ENCODE data around the gene USH1G.

Gene USH1G

GRCh38 chr17:74945543-74945942 lies 22.5 kb upstream of the USH1G start:
- H3K36me3 ChIP-seq (ENCODE audit: control insufficient read depth, insufficient read depth, low read length), result no peaks in the 10 kb centered on the region
- DNase-seq (ENCODE audit: extremely low read depth, insufficient read length), result peak; percentile 49
- TF ChIP-seq CTCF (IDR thresholded peaks at IDR 0.05; ENCODE audit: insufficient read depth, low read length, poor library complexity, severe bottlenecking), result no peak
- no peak overlapping the region for H3K4me3 ChIP-seq (replicated peaks; ENCODE audit: low read depth, low read length)
- no peaks in the 10 kb centered on the region for H3K27me3 ChIP-seq (replicated peaks; ENCODE audit: control insufficient read depth, insufficient read depth, low read length)

DNA sequence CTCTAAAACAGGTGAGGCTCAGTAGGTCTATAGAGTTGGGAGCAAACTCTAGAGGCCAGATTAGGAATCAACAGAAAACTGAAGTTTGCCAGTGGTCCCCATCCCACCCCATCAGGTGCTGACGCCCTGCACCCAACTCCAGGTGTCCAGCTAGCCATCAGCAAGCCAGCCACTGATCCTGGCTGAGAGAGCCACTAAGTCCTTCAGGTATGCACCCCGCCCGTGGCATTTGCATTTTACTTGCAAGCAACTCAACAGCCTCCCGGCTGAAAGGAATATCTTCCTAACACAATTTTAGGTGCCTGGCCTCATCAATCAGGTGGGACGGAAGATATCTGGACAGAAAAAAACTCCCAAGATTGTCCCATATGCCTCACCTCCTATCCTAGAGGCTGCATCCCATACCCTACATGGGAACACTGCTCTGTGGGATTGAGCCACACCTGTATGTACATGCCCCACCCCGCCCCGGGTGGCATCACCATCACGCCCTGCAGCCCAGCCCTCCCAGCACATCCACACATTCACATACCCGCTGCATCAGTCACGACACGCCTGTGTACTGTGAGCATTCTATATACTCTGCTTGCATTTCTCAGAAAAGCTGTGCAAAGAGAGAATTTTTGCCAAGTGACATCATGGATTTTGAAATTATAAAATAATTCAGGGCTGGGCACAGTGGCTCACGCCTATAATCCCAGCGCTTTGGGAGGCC lies 20.9 kb upstream of the USH1G start:
- Histone ChIP-seq H3K4me3 (replicated peaks; ENCODE audit: low read depth, low read length) (no peak overlapping the region), H3K27me3 (replicated peaks; ENCODE audit: control insufficient read depth, insufficient read depth, low read length) (no peaks in the 10 kb centered on the region), H3K36me3 (ENCODE audit: control insufficient read depth, insufficient read depth, low read length) (no peaks in the 10 kb centered on the region)
- TF ChIP-seq CTCF (IDR thresholded peaks at IDR 0.05; ENCODE audit: insufficient read depth, low read length, poor library complexity, severe bottlenecking), result no peak
- DNase-seq (ENCODE audit: extremely low read depth, insufficient read length), result no peak

DNA sequence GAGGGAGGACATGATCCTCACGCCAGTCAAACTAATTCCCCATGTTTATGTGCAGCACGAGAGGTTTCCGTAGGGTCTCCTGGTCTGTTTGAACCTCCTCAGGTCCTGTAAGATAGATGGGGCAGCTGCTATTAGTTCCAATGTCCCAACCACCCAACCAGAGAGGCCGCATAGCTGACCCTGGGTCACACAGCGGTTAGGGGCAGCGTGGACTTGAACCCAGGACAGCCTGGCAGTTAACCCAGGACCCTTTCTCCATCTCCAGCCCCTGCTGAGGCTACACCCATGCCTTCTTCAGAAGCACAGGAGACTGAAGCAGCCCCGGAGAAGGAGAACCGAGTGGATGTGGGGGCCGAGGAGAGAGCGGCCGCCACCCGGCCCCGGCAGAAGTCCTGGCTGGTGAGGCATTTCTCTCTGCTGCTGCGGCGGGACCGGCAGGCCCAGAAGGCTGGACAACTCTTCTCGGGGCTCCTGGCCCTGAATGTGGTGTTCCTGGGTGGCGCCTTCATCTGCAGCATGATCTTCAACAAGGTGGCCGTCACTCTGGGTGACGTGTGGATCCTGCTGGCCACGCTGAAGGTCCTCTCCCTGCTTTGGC lies 18.2 kb upstream of the USH1G start:
- Histone ChIP-seq H3K4me3 (replicated peaks; ENCODE audit: low read depth, low read length) (no peak overlapping the region), H3K36me3 (ENCODE audit: control insufficient read depth, insufficient read depth, low read length) (no peaks in the 10 kb centered on the region), H3K27me3 (replicated peaks; ENCODE audit: control insufficient read depth, insufficient read depth, low read length) (no peaks in the 10 kb centered on the region)
- no peak for DNase-seq (ENCODE audit: extremely low read depth, insufficient read length)
- no peak for TF ChIP-seq CTCF (IDR thresholded peaks at IDR 0.05; ENCODE audit: insufficient read depth, low read length, poor library complexity, severe bottlenecking)

GRCh38 chr17:74939534-74939933 lies 16.5 kb upstream of the USH1G start:
- no peak overlapping the region for H3K4me3 ChIP-seq (replicated peaks; ENCODE audit: low read depth, low read length)
- DNase-seq (ENCODE audit: extremely low read depth, insufficient read length), result no peak
- no peak for TF ChIP-seq CTCF (IDR thresholded peaks at IDR 0.05; ENCODE audit: insufficient read depth, low read length, poor library complexity, severe bottlenecking)
- H3K36me3 ChIP-seq (ENCODE audit: control insufficient read depth, insufficient read depth, low read length), result no peaks in the 10 kb centered on the region
- no peaks in the 10 kb centered on the region; the same call in 1 of the 2 replicates for H3K27me3 ChIP-seq (replicated peaks; ENCODE audit: control insufficient read depth, insufficient read depth, low read length)

DNA sequence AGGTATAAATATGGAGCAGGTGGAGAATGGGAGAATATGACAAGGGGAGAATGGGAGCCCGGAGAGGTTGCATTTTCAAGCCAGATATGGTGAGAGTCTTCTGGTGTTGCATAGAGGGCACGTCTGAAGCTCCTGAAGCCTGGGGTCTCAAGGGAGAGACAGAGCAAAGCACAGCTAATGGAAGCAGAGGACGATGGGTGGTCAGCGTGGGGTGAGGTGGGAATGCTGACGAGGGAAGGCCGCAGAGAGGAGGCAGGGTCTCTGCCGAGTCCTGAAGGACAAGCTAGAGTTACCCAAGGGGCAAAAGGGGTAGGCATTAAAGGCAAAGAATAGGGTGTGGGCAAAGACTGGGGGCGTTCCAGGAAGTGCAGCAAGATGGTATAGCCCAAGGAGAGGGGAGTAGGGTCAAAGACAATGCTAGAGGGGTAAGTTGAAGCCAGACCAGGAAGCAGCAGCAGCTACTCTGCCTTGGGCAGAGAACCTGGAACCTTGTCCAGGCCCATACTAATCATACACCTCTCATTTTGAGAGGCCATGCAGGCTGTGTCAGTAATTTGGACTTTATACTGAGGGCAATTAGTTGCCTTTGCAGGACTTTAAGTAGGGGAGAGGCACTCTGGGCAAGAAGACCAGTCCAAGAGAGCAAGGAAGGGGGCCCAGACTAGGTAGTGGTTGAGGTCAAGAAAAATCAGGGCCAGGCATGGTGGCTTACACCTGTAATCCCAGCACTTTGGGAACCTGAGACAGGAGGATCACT lies 15.3 kb upstream of the USH1G start:
- Histone ChIP-seq H3K36me3 (ENCODE audit: control insufficient read depth, insufficient read depth, low read length) (no peaks in the 10 kb centered on the region), H3K4me3 (replicated peaks; ENCODE audit: low read depth, low read length) (no peak overlapping the region), H3K27me3 (replicated peaks; ENCODE audit: control insufficient read depth, insufficient read depth, low read length) (no peaks in the 10 kb centered on the region; the same call in 1 of the 2 replicates)
- DNase-seq (ENCODE audit: extremely low read depth, insufficient read length), result no peak
- no peak for TF ChIP-seq CTCF (IDR thresholded peaks at IDR 0.05; ENCODE audit: insufficient read depth, low read length, poor library complexity, severe bottlenecking)
